ENCODE data around the gene MCM9. TPM values are rescaled to one million over a fixed set of nuclear protein-coding genes. Genes with fewer than 3 reads are reported as not detected.

Gene MCM9
- total RNA-seq, 1 donor from 2014 or later: 10.1 TPM

- TF ChIP-seq EZH2 (IDR thresholded peaks at IDR 0.05; ENCODE audit: insufficient read depth, low read length) (no peak), CTCF (IDR thresholded peaks at IDR 0.05; ENCODE audit: insufficient read depth, low read depth, low read length) (no peak)
- DNase-seq (ENCODE audit: low read depth) (no peak), FAIRE-seq (no peak)
- Histone ChIP-seq H3K27me3 (ENCODE audit: insufficient read depth, low read length) (no peaks in the 10 kb centered on the region), H3K4me2 (ENCODE audit: low read length) (no peak overlapping the region), H3K9ac (ENCODE audit: low read length) (no peak overlapping the region), H3K4me3 (ENCODE audit: insufficient read depth, low read depth, low read length) (no peak overlapping the region), H3K79me2 (ENCODE audit: insufficient read depth, low read length) (peaks cover 5% of the 10 kb centered on the region), H3K4me1 (ENCODE audit: insufficient read depth, low read length) (no peaks in the 10 kb centered on the region), H4K20me1 (ENCODE audit: insufficient read depth, low read length) (no peaks in the 10 kb centered on the region), H3K9me3 (ENCODE audit: insufficient read depth, low read depth, low read length) (no peaks in the 10 kb centered on the region), H3K36me3 (ENCODE audit: insufficient read depth, low read length) (no peaks in the 10 kb centered on the region), H2AFZ (ENCODE audit: low read depth, low read length) (no peak overlapping the region), H3K27ac (ENCODE audit: low read depth, low read length) (no peak overlapping the region)
- H3K36me3 Mint-ChIP-seq (ENCODE audit: low read depth, unreplicated experiment): no peaks in the 10 kb centered on the region
- H3K27ac Mint-ChIP-seq (ENCODE audit: unreplicated experiment): no peak overlapping the region
- no peaks in the 10 kb centered on the region for H3K27me3 Mint-ChIP-seq (ENCODE audit: low read depth, unreplicated experiment)
- no peak overlapping the region for H3K4me3 Mint-ChIP-seq (ENCODE audit: unreplicated experiment)
- peaks cover 2% of the 10 kb centered on the region for H3K9me3 Mint-ChIP-seq (ENCODE audit: unreplicated experiment)
- peaks cover 5% of the 10 kb centered on the region for H3K4me1 Mint-ChIP-seq (ENCODE audit: low read depth, unreplicated experiment)
Observed at GRCh38 chr6:118856301-118856700, 78.7 kb downstream of the MCM9 start.

- Mint-ChIP-seq H3K4me1 (ENCODE audit: low read depth, unreplicated experiment) (peaks cover 5% of the 10 kb centered on the region), H3K27me3 (ENCODE audit: low read depth, unreplicated experiment) (no peaks in the 10 kb centered on the region), H3K27ac (ENCODE audit: unreplicated experiment) (no peak overlapping the region), H3K36me3 (ENCODE audit: low read depth, unreplicated experiment) (no peaks in the 10 kb centered on the region), H3K4me3 (ENCODE audit: unreplicated experiment) (no peak overlapping the region), H3K9me3 (ENCODE audit: unreplicated experiment) (no peaks in the 10 kb centered on the region)
- Histone ChIP-seq H3K27me3 (ENCODE audit: insufficient read depth, low read length) (no peaks in the 10 kb centered on the region), H3K4me3 (ENCODE audit: insufficient read depth, low read depth, low read length) (no peak overlapping the region), H3K79me2 (ENCODE audit: insufficient read depth, low read length) (peaks cover 4% of the 10 kb centered on the region), H3K36me3 (ENCODE audit: insufficient read depth, low read length) (no peaks in the 10 kb centered on the region), H2AFZ (ENCODE audit: low read depth, low read length) (no peak overlapping the region), H3K9me3 (ENCODE audit: insufficient read depth, low read depth, low read length) (no peaks in the 10 kb centered on the region), H3K4me1 (ENCODE audit: insufficient read depth, low read length) (no peaks in the 10 kb centered on the region), H3K27ac (ENCODE audit: low read depth, low read length) (no peak overlapping the region), H3K9ac (ENCODE audit: low read length) (no peak overlapping the region), H4K20me1 (ENCODE audit: insufficient read depth, low read length) (no peaks in the 10 kb centered on the region), H3K4me2 (ENCODE audit: low read length) (no peak overlapping the region)
- TF ChIP-seq EZH2 (IDR thresholded peaks at IDR 0.05; ENCODE audit: insufficient read depth, low read length) (no peak), CTCF (IDR thresholded peaks at IDR 0.05; ENCODE audit: insufficient read depth, low read depth, low read length) (no peak)
- FAIRE-seq (no peak), DNase-seq (ENCODE audit: low read depth) (no peak)
Observed at GRCh38 chr6:118853408-118853807, 81.6 kb downstream of the MCM9 start.

- Histone ChIP-seq H4K20me1 (ENCODE audit: insufficient read depth, low read length) (no peaks in the 10 kb centered on the region), H3K27me3 (ENCODE audit: insufficient read depth, low read length) (no peaks in the 10 kb centered on the region), H3K27ac (ENCODE audit: low read depth, low read length) (no peak overlapping the region), H2AFZ (ENCODE audit: low read depth, low read length) (no peak overlapping the region), H3K9me3 (ENCODE audit: insufficient read depth, low read depth, low read length) (no peaks in the 10 kb centered on the region), H3K36me3 (ENCODE audit: insufficient read depth, low read length) (no peaks in the 10 kb centered on the region), H3K9ac (ENCODE audit: low read length) (no peak overlapping the region), H3K4me3 (ENCODE audit: insufficient read depth, low read depth, low read length) (no peak overlapping the region), H3K79me2 (ENCODE audit: insufficient read depth, low read length) (no peaks in the 10 kb centered on the region), H3K4me1 (ENCODE audit: insufficient read depth, low read length) (no peaks in the 10 kb centered on the region), H3K4me2 (ENCODE audit: low read length) (no peak overlapping the region)
- peaks cover 3% of the 10 kb centered on the region for H3K4me1 Mint-ChIP-seq (ENCODE audit: low read depth, unreplicated experiment)
- peaks cover 4% of the 10 kb centered on the region for H3K36me3 Mint-ChIP-seq (ENCODE audit: low read depth, unreplicated experiment)
- TF ChIP-seq EZH2 (IDR thresholded peaks at IDR 0.05; ENCODE audit: insufficient read depth, low read length) (no peak), CTCF (IDR thresholded peaks at IDR 0.05; ENCODE audit: insufficient read depth, low read depth, low read length) (no peak)
- H3K4me3 Mint-ChIP-seq (ENCODE audit: unreplicated experiment): no peak overlapping the region
- H3K27me3 Mint-ChIP-seq (ENCODE audit: low read depth, unreplicated experiment): no peaks in the 10 kb centered on the region
- DNase-seq (ENCODE audit: low read depth) (no peak), FAIRE-seq (no peak)
- H3K27ac Mint-ChIP-seq (ENCODE audit: unreplicated experiment): no peak overlapping the region
- H3K9me3 Mint-ChIP-seq (ENCODE audit: unreplicated experiment): no peaks in the 10 kb centered on the region
Observed at GRCh38 chr6:118844915-118845314, 90.0 kb downstream of the MCM9 start.

All from astrocyte (in vitro differentiated cells and primary cell).